ENCODE measurements around the gene BAHCC1. TPM values are rescaled to one million over a fixed set of nuclear protein-coding genes. Genes with fewer than 3 reads are reported as not detected.
A peak's percentile ranks its signal among the peaks of the same experiment; 100 is the strongest.

BAHCC1 gene
- total and polyA plus RNA-seq, 7 experiments from 2014 or later = 0.05 to 3.8 (median 0.68) TPM; not detected in 3

GRCh38 chr17:81483085-81483861 is 88.0 kb downstream of the BAHCC1 start:
- H3K9me3 Mint-ChIP-seq = no peaks in the 10 kb centered on the region

GRCh38 chr17:81483862-81484194 is 88.6 kb downstream of the BAHCC1 start:
- intact Hi-C loops (cut with micrococcal nuclease) = loop anchor here (1.0 to 10.0 kb wide), 9 partner anchors 29 to 449 kb away; partner anchors contain the start of genes ACTG1 (in 1 of the 2), BAIAP2 (in 1 of the 2), FAAP100 (in 1 of the 2) and NDUFAF8 (in 1 of the 2)
- ATAC-seq (no peak), DNase-seq (no peak)
- H3K27ac Mint-ChIP-seq = no peak overlapping the region
- Histone ChIP-seq H3K4me3 (ENCODE audit: low read length) (peak overlapping the region; percentile 51), H3K27ac (ENCODE audit: low read depth, low read length) (no peak overlapping the region), H3K9me3 (ENCODE audit: control insufficient read depth in 2 of 3, low read length in 3 of 3) (no peaks in the 10 kb centered on the region), H3K27me3 (ENCODE audit: control insufficient read depth in 2 of 2, insufficient read depth in 2 of 2, low read length in 2 of 2) (peaks cover 0 to 15% of the 10 kb centered on the region in 2 donors), H3K4me1 (ENCODE audit: control insufficient read depth in 2 of 2, insufficient read depth in 2 of 2, low read length in 2 of 2) (peaks cover 6 to 10% of the 10 kb centered on the region in 2 donors), H3K36me3 (ENCODE audit: control insufficient read depth in 2 of 3, insufficient read depth in 3 of 3, low read length in 3 of 3) (no peaks in the 10 kb centered on the region)
- no peaks in the 10 kb centered on the region for H3K36me3 Mint-ChIP-seq
- H3K9me3 Mint-ChIP-seq = no peaks in the 10 kb centered on the region
- peak overlapping the region in 4 of 10 donors; percentile 34 to 74 (median 54) for H3K4me3 Mint-ChIP-seq
- H3K27me3 Mint-ChIP-seq = peaks cover 11 to 34% (median 20%) of the 10 kb centered on the region in 5 donors
- CTCF ChIA-PET = interaction anchor here (0.9 to 3.0 kb wide), 4 partner anchors 117 to 245 kb away, joined by 3 to 22 read pairs (median 8); partner anchors contain the start of genes NDUFAF8 and TEPSIN
- peaks cover 5 to 15% (median 13%) of the 10 kb centered on the region in 7 donors for H3K4me1 Mint-ChIP-seq
- POLR2A ChIA-PET = interaction anchor here (0.7 to 3.2 kb wide), 5 partner anchors 27 to 780 kb away, joined by 3 to 39 read pairs (median 5); partner anchors contain the start of genes ACTG1, FAAP100 and SLC38A10

More at GRCh38 chr17:81483085-81483861, 88.0 kb downstream of the BAHCC1 start:
- no peak for ATAC-seq
- Histone ChIP-seq H3K27me3 (ENCODE audit: control insufficient read depth in 2 of 2, insufficient read depth in 2 of 2, low read length in 2 of 2) (peaks cover 0 to 15% of the 10 kb centered on the region in 2 donors), H3K9me3 (ENCODE audit: control insufficient read depth in 2 of 3, low read length in 3 of 3) (no peaks in the 10 kb centered on the region), H3K27ac (ENCODE audit: low read depth, low read length) (no peak overlapping the region), H3K36me3 (ENCODE audit: control insufficient read depth in 2 of 3, insufficient read depth in 3 of 3, low read length in 3 of 3) (no peaks in the 10 kb centered on the region), H3K4me3 (ENCODE audit: low read length) (no peak overlapping the region), H3K4me1 (ENCODE audit: control insufficient read depth in 2 of 2, insufficient read depth in 2 of 2, low read length in 2 of 2) (peaks cover 6 to 10% of the 10 kb centered on the region in 2 donors)
- Mint-ChIP-seq H3K36me3 (no peaks in the 10 kb centered on the region), H3K27ac (peak overlapping the region in 1 of 9 donors; percentile 87), H3K27me3 (peaks cover 11 to 34% (median 20%) of the 10 kb centered on the region in 5 donors), H3K4me1 (peaks cover 5 to 15% (median 13%) of the 10 kb centered on the region in 7 donors), H3K4me3 (peak overlapping the region in 8 of 10 donors; percentile 33 to 74 (median 46))
- intact Hi-C loops (cut with micrococcal nuclease) = loop anchor here in 1 of 2 donors (5.0 to 10.0 kb wide), 2 partner anchors 246 to 448 kb away; partner anchors contain the start of genes BAIAP2, NDUFAF8 and TEPSIN
- no peak for DNase-seq
- POLR2A ChIA-PET = interaction anchor here (1.5 to 3.2 kb wide), 3 partner anchors 28 to 188 kb away, joined by 5 to 39 read pairs (median 13); partner anchors contain the start of genes ACTG1, FAAP100 and SLC38A10
- CTCF ChIA-PET = interaction anchor here (0.9 to 1.9 kb wide), 2 partner anchors 191 to 245 kb away, joined by 3 to 22 read pairs; partner anchors contain the start of genes NDUFAF8 and TEPSIN

GRCh38 chr17:81484195-81484979 is 89.1 kb downstream of the BAHCC1 start:
- intact Hi-C loops (cut with micrococcal nuclease) = loop anchor here (1.0 to 10.0 kb wide), 9 partner anchors 28 to 450 kb away; partner anchors contain the start of genes ACTG1 (in 1 of the 2), BAIAP2 (in 1 of the 2), FAAP100 (in 1 of the 2) and NDUFAF8 (in 1 of the 2)
- peak overlapping the region; percentile 51 for H3K4me3 ChIP-seq (ENCODE audit: low read length)
- DNase-seq = peak; percentile 76 to 96 (median 88)
- Mint-ChIP-seq H3K27ac (no peak overlapping the region), H3K4me1 (peaks cover 5 to 15% (median 13%) of the 10 kb centered on the region in 7 donors), H3K9me3 (no peaks in the 10 kb centered on the region), H3K4me3 (peak overlapping the region in 6 of 10 donors; percentile 25 to 74 (median 52)), H3K36me3 (no peaks in the 10 kb centered on the region), H3K27me3 (peaks cover 11 to 30% (median 20%) of the 10 kb centered on the region in 5 donors)
- H3K4me1 ChIP-seq (ENCODE audit: control insufficient read depth in 2 of 2, insufficient read depth in 2 of 2, low read length in 2 of 2) = peaks cover 6 to 10% of the 10 kb centered on the region in 2 donors
- ChIA-PET CTCF (interaction anchor here (0.7 to 3.0 kb wide), 12 partner anchors 27 to 246 kb away, joined by 3 to 22 read pairs (median 3); partner anchors contain the start of genes NDUFAF8 and TEPSIN), POLR2A (interaction anchor here (0.7 to 3.2 kb wide), 8 partner anchors 23 to 781 kb away, joined by 3 to 39 read pairs (median 4); partner anchors contain the start of genes ACTG1, FAAP100 and SLC38A10)
- H3K36me3 ChIP-seq (ENCODE audit: control insufficient read depth in 2 of 3, insufficient read depth in 3 of 3, low read length in 3 of 3) = no peaks in the 10 kb centered on the region
- peaks cover 0 to 15% of the 10 kb centered on the region in 2 donors for H3K27me3 ChIP-seq (ENCODE audit: control insufficient read depth in 2 of 2, insufficient read depth in 2 of 2, low read length in 2 of 2)
- peak; percentile 88 for ATAC-seq
- H3K9me3 ChIP-seq (ENCODE audit: control insufficient read depth in 2 of 3, low read length in 3 of 3) = no peaks in the 10 kb centered on the region
- no peak overlapping the region for H3K27ac ChIP-seq (ENCODE audit: low read depth, low read length)

GRCh38 chr17:81486199-81486810 is 91.0 kb downstream of the BAHCC1 start:
- intact Hi-C loops (cut with micrococcal nuclease) = loop anchor here (2.0 to 10.0 kb wide), 3 partner anchors 26 to 452 kb away; partner anchors contain the start of genes ACTG1 (in 1 of the 2), BAIAP2 (in 1 of the 2) and FAAP100 (in 1 of the 2)
- peaks cover 0 to 22% (median 8%) of the 10 kb centered on the region in 5 donors for H3K27me3 Mint-ChIP-seq
- H3K9me3 Mint-ChIP-seq = no peaks in the 10 kb centered on the region
- DNase-seq (no peak), ATAC-seq (no peak)
- H3K36me3 ChIP-seq (ENCODE audit: control insufficient read depth in 2 of 3, insufficient read depth in 3 of 3, low read length in 3 of 3) = no peaks in the 10 kb centered on the region
- CTCF ChIA-PET = interaction anchor here (1.1 to 3.0 kb wide), 2 partner anchors 26 to 233 kb away, joined by 3 to 11 read pairs; no protein-coding TSS in a partner anchor
- H3K4me3 ChIP-seq (ENCODE audit: low read length) = no peak overlapping the region
- H3K36me3 Mint-ChIP-seq = no peaks in the 10 kb centered on the region
- H3K4me1 Mint-ChIP-seq = peaks cover 9 to 17% (median 15%) of the 10 kb centered on the region in 7 donors
- H3K27ac ChIP-seq (ENCODE audit: low read depth, low read length) = no peak overlapping the region
- peak overlapping the region in 3 of 9 donors; percentile 8 to 40 (median 18) for H3K27ac Mint-ChIP-seq
- peaks cover 0 to 12% of the 10 kb centered on the region in 2 donors for H3K27me3 ChIP-seq (ENCODE audit: control insufficient read depth in 2 of 2, insufficient read depth in 2 of 2, low read length in 2 of 2)
- no peaks in the 10 kb centered on the region for H3K9me3 ChIP-seq (ENCODE audit: control insufficient read depth in 2 of 3, low read length in 3 of 3)
- H3K4me1 ChIP-seq (ENCODE audit: control insufficient read depth in 2 of 2, insufficient read depth in 2 of 2, low read length in 2 of 2) = peaks cover 6 to 10% of the 10 kb centered on the region in 2 donors
- H3K4me3 Mint-ChIP-seq = peak overlapping the region in 9 of 10 donors; percentile 5 to 62 (median 37)
- POLR2A ChIA-PET = interaction anchor here (5.5 kb wide), 1 partner anchor 24 kb away, joined by 48 read pairs; the partner anchor contains the start of gene ACTG1

GRCh38 chr17:81487089-81487486 is 91.8 kb downstream of the BAHCC1 start:
- H3K4me3 ChIP-seq (ENCODE audit: low read length) = no peak overlapping the region
- peaks cover 0 to 12% of the 10 kb centered on the region in 2 donors for H3K27me3 ChIP-seq (ENCODE audit: control insufficient read depth in 2 of 2, insufficient read depth in 2 of 2, low read length in 2 of 2)
- DNase-seq (no peak), ATAC-seq (no peak)
- intact Hi-C loops (cut with micrococcal nuclease) = loop anchor here (2.0 to 10.0 kb wide), 3 partner anchors 26 to 452 kb away; partner anchors contain the start of genes ACTG1 (in 1 of the 2), BAIAP2 (in 1 of the 2) and FAAP100 (in 1 of the 2)
- Mint-ChIP-seq H3K36me3 (no peaks in the 10 kb centered on the region), H3K27me3 (peaks cover 0 to 20% (median 8%) of the 10 kb centered on the region in 5 donors), H3K4me3 (peak overlapping the region; percentile 32 to 76 (median 62)), H3K9me3 (no peaks in the 10 kb centered on the region), H3K27ac (no peak overlapping the region), H3K4me1 (peaks cover 4 to 15% (median 10%) of the 10 kb centered on the region in 7 donors)
- H3K9me3 ChIP-seq (ENCODE audit: control insufficient read depth in 2 of 3, low read length in 3 of 3) = no peaks in the 10 kb centered on the region
- ChIA-PET CTCF (interaction anchor here (1.1 to 3.0 kb wide), 2 partner anchors 25 to 234 kb away, joined by 3 to 11 read pairs; no protein-coding TSS in a partner anchor), POLR2A (interaction anchor here (1.4 to 5.5 kb wide), 2 partner anchors 23 to 28 kb away, joined by 4 to 48 read pairs; partner anchors contain the start of gene ACTG1)
- H3K36me3 ChIP-seq (ENCODE audit: control insufficient read depth in 2 of 3, insufficient read depth in 3 of 3, low read length in 3 of 3) = no peaks in the 10 kb centered on the region
- no peak overlapping the region for H3K27ac ChIP-seq (ENCODE audit: low read depth, low read length)
- peaks cover 4 to 6% of the 10 kb centered on the region in 2 donors for H3K4me1 ChIP-seq (ENCODE audit: control insufficient read depth in 2 of 2, insufficient read depth in 2 of 2, low read length in 2 of 2)
